ENCODE data around the gene SDHB.

Gene SDHB

DNA sequence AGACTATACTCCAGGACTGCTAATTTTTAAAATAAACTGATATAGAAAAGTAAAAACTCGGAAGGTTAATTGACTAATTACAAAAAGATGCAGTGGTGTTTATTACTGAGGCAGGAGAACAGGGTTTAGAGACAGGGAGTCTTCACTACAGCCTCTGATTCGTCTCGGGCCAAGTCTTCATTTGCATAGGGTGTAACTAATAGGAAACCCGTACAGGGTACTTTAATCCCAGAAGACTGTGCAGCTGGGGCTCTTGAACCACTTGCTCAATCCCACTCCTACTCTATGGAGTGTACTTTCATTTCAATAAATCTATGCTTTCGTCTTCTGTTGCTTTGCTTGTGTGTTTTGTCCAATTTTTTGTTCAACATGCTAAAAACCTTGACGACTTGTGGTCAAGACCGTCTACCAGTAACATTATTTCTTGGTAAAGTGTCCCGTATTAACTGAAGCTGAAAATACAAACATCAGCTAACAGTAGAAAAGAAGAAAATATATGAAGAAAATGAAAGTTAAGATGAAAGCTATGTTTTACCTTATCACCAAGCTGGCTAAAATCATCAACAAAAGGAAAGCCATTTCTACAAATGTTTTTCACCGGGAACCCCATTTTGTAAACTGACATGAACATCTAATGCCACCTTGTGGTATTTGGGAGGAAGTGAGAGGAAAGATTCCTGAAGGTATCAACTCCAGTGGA lies 8.0 kb downstream of the SDHB start:
- DNase-seq (ENCODE audit: low spot score): peak; percentile 42

DNA sequence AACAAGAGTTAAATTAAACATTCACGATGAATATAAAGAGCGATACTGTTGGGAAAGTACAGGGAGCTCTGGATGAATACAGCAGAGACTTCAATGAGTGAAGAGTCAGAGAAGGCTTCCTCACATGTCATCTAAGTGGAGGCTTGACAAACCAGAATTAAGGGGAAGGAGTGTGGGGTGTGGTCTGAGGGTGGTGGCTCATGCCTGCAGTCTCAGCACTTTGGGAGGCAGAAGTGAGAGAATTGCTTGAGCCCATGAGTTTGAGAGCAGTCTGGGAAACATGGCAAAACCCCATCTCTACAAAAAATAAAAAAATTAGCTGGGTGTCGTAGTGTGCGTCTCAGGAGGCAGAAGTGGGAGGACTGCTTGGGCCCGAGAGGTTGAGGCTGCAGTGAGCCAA lies 8.7 kb downstream of the SDHB start:
- no peak for DNase-seq (ENCODE audit: low spot score)

DNA sequence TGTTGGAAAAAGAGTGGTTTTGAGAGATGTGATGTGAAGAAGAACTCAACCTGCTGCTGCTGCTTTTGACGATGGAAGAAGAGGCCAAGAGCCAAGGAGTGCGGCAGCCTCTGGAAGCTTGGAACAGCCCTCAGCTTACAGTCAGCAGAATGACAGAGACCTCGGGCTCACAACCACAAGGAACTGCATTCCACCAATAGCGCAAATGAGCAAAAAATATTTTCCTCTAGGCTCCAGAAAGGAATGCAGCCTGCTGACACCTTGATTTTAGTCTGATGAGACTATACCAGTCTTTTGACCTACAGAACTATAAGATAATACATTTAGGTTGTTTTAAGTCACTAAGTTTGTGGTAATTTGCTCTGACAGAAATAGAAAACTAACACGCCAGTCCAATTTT lies 10.2 kb downstream of the SDHB start:
- no peak for DNase-seq (ENCODE audit: low spot score)

DNA sequence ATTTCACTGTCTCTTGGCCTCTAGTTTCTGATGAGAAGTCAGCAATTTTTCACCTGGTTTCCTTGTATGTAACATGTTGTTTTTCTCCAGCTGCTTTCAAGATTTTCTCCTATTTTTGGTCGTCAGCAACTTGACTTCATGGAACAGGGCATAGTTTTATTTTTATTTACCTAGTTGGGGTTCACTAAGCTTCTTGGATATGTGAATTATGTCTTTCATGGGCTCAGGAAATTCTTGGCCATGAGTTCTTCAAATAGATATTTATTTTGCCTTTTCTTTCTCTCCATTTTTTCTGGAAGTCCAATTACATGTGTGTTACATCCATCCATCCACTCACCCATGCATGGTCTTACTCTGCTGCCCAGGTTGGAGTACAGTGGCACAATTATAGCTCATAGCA lies 13.7 kb downstream of the SDHB start:
- no peak for DNase-seq (ENCODE audit: low spot score)

DNA sequence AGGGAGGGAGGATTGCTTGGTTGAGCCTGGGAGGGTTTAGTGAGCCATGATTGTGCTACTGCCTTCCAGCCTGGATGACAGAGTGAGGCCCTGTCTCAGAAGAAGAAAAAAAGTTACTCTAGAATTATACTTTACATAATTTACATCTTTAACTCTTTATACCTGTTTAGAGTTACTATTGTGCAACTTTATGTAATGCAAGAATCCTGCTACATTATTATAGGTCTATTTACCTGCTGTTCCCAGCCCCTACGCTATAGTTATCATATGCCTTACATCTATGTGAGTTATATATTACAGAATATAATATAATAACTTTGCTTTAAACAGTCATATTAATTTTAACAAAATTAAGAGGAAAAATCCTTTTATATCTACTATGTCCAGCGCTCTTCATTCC lies 14.3 kb downstream of the SDHB start:
- DNase-seq (ENCODE audit: low spot score): no peak

DNA sequence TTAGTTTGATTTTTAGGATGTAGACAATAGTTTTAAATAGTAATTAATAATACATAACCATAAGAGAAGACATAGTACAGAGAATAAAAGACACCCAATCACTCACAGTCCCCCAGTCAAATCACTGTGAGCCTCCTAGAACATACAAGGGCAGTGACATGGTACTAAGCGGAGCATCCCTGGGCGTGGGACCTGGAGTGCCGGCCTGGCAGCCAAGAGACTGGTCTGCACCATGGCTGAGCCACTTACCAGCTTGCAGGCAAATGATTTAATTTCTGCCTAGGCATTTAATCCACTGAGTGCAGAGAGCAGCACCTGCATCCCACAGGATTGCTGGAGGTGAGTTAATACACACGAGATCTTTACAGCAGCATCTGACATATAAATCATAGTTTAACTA lies 20.4 kb downstream of the SDHB start:
- DNase-seq (ENCODE audit: low spot score): no peak

DNA sequence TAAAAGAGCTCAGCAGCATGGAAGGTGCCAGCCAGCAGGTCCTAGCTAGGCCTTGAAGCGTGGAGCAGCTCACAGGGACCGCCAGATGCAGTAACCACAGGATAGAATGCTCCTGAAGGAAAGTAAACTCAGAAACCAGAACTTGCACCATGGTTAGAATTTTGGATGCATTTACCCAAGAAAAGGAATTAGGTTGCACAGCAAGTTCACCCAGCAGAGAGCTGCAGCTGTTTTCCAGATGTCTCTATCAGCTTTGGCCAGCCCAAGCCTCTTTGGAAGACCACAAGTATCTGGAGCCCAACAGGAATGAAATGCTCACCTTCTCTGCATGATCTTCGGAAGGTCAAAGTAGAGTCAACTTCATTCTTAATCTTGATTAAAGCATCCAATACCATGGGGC lies 21.1 kb downstream of the SDHB start:
- no peak for DNase-seq (ENCODE audit: low spot score)

DNA sequence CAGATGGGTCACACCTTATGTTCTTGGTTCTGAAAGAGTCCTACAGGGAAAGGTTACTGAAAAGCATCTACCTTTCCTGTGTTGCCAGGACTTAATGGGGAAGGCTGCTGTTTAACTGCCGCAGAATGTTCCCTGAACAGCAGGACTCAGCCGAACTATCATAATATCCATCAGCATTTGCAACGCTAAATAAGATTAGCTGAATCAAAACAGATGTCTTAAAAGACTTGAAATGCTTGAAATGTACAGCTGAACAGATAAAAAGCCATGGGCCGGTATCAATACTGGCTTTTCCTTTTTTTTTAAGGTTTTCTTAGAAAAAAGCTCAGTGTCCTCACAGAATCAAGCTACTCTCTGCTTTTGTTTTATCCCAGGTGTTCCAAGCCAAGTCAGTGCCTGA lies 22.4 kb downstream of the SDHB start:
- no peak for DNase-seq (ENCODE audit: low spot score)

DNA sequence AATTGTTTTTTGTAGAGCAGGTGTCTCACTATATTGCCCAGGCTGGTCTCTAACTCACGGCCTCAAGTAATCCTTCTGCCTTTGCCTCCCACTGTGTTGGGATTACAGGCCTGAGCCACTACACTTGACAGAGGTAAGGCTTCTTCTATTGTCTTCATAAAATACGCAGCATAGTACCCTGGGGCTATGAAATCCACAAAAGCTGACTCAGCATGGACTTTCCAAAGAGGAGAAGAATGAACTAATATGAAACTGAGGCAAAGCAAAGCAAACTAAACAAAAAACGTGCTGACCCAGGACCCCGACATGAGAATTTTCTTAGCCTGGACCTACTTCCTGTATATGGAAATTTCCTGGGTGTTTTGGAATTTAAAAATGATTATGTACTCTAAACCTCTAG lies 23.6 kb downstream of the SDHB start:
- DNase-seq (ENCODE audit: low spot score): no peak

DNA sequence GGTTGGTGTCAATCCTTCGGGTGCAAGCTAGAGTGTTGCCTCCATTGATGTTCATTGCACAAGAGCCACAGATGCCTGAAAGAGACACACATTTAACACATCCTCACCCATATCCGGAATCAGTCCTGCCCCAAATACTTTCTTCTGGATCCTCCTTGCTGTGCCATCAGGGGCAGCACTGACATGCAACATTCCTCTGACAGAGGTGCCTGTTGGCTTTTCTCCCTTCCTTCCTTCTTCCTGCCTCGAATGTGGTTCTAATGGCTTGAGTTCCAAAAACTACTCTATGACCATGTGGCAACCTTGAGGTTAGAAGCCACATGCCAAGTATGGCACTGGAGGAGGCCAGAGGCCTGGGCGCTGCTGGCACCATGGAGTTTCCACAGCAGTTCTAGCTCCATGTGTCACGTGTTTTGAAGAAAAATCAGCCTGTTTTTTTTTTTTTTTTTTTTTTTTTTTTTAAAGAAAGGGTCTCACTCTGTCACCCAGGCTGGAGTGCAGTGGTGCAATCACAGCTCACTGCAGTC lies 25.1 kb downstream of the SDHB start:
- DNase-seq (ENCODE audit: low spot score): no peak

DNA sequence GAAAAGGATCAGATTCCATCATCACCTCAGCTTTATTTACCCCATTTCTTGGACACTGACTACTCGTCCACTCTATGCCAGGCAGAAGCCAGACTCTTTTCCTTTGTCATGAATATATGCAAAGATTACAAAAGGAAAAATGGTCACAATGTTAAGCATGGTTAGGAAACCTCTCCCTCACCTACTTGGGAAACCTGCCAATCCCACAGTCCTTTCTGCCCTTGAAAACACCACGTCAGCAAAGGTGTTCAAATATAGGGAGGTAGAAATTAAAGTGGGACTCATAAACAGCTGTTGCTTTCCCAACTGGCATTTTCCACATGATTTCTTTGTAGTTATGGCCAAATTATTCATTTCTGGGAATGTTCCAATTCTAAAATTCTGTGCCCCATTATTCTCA lies 25.9 kb downstream of the SDHB start:
- no peak for DNase-seq (ENCODE audit: low spot score)

DNA sequence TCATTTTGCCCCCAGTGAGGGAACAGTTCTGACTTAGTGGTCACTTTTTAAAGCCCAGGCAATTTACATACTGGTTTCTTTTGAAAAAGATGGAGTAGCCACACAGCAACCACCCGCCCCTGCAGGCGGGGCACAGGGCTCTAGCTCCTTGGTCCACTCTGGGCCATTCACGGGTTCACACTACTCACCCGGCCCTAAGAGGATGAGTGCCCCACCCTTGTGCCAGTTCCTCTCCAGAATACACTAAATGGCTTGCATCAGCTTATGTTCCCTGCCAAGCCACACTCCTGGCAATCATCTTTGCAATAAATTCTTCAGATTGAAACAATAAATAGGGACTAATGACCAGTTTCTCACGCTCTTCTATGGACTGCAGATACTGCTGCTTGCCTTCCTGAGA lies 26.4 kb downstream of the SDHB start:
- DNase-seq (ENCODE audit: low spot score): no peak

DNA sequence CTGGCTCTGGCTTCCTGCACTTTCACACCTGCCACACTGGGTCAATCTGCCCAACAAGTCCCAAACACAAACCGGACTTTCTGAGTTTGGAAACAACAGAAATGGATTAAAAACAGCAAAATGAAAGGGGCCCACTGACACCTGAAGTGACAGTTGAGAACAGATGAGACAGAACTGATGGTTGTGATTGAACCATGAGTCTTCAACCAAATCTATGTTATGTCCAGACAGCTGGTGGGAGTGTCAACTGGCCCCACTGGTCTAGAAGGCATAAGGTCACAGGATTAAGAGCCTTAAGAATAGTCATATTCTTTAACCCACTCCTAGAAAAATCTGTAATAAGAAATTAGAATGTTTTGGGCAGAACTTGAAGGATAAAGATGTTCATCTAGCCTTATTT lies 29.1 kb downstream of the SDHB start:
- no peak for DNase-seq (ENCODE audit: low spot score)

DNA sequence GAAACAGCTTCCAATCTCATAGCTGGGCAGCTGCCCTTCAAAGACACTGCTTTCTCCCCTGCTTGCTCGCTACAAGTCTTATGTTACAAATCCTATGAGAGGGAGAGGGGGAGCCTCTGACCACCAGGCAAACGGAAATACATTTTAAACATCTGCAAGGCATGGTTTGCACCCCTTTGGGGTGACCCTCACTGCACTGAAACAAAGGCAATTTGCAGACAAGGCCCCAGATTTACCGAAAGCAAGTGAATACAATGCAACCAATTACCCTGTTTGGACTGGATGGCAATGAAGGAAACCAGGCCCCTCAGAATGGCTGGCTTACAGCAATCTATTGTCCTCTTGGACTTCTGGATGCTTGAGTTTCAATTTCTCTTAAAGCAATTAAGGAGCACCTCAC lies 30.3 kb downstream of the SDHB start:
- DNase-seq (ENCODE audit: low spot score): no peak

DNA sequence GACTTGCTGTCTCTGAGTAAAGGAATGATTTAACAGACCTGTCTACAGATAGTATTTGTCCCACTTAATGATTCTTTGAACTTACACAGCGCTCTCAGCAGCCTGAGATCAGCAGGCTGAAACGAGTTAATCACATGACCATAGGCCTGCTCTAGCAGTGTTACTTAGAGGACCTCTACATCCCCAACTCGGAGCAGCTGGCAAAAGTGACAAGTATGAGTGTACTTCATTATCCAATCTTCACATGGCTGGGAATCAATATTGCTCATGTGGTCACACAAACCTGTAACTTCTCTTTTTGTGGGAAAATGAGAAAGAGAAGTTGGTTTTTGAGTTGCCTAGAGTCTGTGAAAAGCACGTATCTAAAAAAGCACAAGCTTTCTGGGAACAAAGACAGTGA lies 30.7 kb downstream of the SDHB start:
- DNase-seq (ENCODE audit: low spot score): no peak

DNA sequence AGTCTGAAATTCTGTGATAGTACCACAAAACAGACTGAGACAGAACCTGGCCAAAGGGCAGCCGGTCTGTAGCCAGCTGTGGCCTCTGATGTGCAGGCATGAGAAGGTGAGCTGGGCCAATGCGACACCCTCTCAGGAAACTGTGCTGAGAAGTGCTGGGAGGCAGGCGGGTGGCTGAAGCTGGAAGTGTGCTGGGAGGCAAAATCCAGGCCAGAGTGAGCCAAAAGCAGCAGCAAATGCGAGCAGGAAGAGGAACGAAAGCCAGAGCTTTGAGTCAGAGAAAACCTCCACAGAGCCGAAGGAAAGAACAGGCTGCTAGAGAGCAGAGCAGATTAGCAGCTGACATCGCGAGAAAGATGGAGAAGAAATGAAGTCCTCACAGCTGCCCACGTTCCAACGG lies 31.9 kb downstream of the SDHB start:
- no peak for DNase-seq (ENCODE audit: low spot score)

DNA sequence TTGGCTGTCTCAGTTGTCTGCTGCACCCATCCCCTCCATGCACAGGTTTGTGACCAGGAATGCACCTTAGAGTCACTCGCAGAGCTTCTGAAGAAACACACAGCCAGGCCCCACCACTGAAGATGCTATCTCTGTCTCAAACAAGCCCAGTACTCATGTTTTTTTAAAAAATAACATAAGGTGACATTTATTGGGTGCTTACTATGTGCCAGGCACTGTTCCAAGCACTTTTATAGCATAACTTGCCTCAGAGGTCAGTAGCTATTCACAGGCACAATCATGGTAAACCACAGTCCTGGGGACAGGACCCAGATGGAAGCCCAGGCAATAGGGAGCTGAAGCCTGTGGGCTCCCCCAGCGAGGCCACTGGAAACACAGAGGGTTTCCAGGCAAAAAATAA lies 33.3 kb downstream of the SDHB start:
- DNase-seq (ENCODE audit: low spot score): no peak

DNA sequence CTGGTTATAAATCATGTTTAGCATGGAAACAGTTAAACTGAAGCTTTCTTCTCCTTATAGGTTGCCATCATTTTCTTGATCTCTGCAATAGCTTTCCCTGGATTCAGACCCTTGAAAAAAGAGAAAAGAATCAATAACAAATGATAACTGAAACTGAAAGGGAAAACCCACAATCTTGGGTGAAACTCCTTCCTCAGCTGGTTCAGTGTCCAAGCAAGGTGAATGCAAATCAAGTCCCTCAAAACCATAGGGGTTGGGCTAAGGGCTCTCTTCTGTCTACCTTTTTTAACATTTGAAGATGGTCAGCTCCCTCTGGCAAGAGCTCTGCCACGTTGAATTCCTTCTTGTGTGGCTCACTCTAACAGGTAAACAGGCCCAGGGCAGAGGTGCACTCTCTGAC lies 35.0 kb downstream of the SDHB start:
- DNase-seq (ENCODE audit: low spot score): no peak

DNA sequence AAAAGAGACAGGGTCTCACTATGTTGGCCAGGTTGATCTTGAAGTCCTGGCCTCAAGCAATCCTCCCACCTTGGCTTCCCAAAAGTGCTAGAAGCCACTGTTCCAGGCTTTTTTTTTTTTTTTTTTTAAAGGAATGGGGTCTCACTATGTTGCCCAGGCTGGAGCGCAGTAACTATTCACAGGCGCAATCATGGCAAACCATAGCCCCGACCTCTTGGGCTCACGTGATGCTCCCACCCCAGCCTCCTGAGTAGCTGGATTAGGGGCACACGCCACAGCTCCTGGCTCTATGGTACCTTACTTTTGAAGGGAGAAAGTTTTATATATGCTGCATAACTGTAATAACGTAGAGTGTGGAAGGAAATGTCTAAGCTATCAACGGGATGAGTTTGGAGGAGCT lies 36.4 kb downstream of the SDHB start:
- no peak for DNase-seq (ENCODE audit: low spot score)

DNA sequence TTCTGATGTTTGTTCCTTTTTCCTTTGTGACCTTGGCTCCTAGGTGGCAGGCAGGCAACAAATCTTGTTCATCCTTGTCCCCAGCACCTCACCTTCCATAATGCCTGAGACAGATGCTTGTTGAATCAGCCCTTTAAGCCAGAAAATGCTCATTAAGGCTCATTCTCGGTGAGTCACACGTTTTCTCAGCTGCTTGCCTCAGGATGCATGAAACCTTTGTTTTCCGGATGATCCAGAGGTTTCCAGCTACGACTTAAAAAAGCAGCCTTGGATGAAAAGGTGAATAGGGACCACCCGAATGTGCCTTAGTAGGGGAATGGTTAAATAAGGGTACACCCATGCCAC lies 37.5 kb downstream of the SDHB start:
- no peak for DNase-seq (ENCODE audit: low spot score)

DNA sequence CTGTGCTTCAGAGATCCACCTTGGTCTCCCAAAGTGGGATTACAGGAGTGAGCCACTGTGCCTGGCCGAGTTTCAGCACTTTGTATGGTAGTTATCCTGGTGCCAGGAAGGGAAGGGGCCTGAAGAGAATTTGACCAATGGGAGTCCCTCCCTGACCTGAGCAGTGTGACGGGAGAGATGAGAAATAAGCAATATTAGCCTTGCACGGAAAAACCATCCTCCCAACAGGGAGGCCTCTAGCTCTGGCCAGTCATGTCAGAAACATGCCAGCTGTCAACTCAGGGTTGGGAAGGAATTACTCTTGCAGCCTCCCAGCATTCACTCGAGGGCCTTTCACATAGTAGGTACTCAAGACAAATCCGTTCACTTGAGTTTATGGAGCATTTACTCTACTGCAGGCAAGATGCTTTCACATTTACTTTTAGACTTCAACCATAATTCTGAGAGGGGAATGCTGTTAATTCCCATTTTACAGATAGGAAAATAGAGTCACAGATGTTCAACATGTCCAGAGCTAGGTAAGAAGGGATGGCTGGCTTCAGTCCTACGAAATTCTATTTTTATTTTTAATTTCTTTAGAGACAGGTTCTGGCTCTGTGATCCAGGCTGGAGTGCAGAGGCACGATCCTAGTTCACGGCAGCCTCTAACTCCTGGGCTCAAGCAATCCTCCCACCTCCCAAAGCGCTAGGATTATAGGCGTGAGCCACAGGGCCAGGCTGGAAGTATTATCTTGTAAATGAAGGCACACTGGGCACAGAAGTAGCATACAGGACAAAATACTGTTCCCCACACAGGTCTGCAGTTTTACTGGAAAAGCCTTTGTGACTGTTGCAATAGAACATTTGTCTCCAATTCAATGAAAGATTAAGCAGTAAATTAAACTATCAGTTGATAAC lies 38.9 kb downstream of the SDHB start:
- DNase-seq (ENCODE audit: low spot score): no peak

DNA sequence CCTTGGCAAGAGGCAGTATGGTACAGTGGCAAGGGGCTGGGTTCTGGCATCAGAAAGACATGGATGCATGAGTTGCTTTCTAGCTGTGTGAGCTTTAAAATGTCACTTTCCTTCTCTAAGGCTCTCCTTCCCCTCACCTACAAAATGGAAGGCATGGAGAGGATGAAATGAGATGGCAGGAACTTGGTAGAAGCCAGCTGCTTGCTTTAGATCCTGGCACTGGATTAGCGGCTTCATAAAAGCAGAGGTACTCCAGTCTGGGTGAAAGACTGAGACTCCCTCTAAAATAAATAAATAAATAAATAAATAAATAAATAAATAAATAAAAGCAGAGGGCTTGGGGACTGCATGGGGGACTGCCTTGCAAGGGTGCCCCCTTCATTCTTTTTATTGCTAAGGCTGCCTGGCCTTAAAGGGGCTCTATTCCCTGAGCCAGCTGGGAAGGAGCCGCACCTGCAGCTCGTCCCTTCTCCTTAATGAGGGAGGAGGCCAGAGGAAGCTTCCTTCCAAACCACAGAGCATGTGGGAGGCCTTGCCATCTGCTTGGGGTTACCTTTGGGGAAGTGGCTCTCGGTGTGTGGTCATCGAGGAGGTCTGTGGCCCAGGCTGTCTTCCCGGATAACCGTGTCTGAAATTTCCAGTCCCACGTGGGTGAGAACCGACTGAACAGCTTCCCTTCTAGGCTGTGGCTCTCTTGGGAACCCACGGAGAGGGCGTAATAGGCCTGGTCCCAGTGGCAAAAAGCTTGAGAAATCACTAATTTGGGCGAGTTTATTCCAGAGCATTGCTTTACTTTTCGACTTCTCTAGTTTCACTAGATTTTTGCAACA lies 40.1 kb downstream of the SDHB start:
- no peak for DNase-seq (ENCODE audit: low spot score)

Measured in germinal center (tissue), 1 donor.